TTC549 (cell line): ENCODE measurements around the gene ZNF672.
"Not testable (repeated sequence)": the region's sequence is repeated elsewhere in the genome, so short reads cannot be mapped to it uniquely, and the experiment has no call there.

Experiments used
- FAIRE-seq: peaks from 2 replicates; lab custom pipeline; 2012; peaks lifted over from hg19 to GRCh38; lab: Jason Lieb, UNC

ZNF672 gene

GRCh38 chr1:248813546-248813945 lies 24.5 kb upstream of the ZNF672 start:
- FAIRE-seq: no peak

DNA sequence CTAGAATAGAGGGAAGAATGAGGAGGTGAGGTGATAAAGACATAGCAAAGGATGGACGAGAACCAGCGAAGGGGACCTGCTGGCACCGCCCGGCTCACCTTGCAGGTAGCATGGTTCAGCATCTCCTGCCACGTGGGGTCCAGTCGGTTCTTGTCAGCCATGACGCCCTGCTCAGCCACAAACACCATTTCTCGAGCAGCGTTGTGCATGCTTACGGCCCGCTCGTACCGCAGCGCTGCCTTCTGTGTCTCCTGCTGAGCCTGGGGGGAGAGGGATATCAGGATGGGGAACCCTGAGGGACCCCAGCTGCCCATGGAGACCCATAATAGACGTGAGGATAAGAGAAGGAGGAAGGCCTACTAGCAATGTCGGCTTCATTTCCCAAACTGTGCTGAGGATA lies 23.7 kb upstream of the ZNF672 start:
- no peak for FAIRE-seq

GRCh38 chr1:248815407-248816034 lies 22.5 kb upstream of the ZNF672 start:
- FAIRE-seq: no peak

- no peak for FAIRE-seq
Measured at GRCh38 chr1:248816042-248816851, 21.8 kb upstream of the ZNF672 start.

DNA sequence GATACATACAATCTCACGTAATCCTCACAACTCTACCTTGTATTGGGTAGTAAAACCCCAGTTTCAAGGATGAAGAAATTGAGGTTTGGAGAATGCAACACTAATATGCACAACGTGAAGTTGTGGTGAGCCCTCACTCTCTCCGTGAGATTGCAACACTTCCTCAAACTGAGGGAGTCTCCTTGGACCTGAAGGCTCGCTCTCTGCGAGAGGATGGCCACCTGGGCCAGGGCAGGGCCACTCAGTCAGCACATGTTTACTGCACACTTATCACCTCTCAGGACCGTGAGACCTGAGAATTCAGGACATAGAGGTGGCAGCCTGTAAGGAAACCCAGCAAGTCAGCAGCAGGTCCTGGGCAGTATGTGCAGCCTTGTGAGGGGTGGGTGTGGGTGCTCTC lies 21.0 kb upstream of the ZNF672 start:
- FAIRE-seq: no peak

- FAIRE-seq: no peak
Measured at GRCh38 chr1:248818505-248819374, 19.3 kb upstream of the ZNF672 start.

DNA sequence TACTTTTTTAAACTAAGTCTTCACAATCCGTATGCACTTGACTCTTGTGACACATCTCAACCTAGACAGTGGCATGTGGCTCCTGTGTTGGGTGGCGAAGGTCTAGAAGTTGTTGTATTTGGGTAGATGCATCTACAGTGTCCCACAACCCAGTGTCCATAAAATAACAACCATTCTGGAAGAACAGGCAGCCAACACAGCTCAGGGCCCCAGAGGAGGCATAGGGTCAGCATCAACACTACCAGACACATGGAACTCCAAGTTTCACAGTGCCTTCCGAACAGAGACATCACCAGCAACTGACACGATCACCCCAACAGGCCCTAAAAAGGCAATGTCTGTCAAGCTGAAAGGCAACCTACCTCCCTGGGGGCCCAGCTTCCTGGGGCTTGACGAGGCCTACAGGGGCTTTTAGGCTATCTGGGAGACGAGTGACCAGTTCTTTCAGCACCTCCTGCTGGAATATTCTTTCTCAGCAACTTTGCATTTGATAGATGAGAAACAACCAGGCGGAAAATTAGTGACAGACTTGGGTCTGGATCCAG lies 17.9 kb upstream of the ZNF672 start:
- no peak for FAIRE-seq

DNA sequence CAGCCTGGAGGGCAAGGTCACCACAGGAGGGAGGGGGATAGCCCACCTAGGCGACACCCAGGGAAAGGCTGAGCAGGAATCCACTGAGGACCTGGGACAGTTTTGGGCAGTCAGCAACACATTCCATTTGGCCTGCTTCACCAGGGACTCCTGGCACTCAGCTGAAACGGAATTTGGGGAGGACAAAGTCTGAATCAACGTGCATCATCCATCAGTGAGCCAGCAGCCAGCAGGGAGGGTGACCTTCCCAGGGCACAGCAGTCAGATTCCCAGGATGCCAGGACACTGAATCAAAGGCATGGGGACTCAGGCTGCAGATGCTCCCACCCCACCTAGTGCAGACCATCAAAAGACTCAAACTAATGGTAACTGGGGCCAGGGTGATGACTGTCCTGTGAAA lies 16.9 kb upstream of the ZNF672 start:
- no peak for FAIRE-seq

DNA sequence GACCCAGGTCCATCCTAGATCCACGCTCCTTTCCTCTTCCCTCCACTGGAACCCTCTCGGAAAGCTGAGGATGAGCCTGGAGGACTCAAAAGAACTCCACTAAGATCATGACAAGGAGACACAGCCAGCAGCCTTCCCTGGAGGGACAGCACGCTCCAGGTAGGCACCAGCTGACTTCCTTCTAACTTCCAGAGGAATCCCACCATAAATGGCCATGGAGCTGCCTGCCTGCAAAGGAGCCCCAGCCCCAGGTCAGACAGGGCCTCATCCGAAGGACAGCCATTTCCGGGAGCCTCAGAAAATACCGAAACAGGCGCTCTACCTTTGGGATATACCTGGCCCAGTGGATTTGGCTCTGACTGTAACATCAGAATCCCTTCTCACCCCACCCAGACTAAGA lies 16.4 kb upstream of the ZNF672 start:
- no peak for FAIRE-seq

GRCh38 chr1:248822148-248823032 lies 15.6 kb upstream of the ZNF672 start:
- FAIRE-seq: no peak

DNA sequence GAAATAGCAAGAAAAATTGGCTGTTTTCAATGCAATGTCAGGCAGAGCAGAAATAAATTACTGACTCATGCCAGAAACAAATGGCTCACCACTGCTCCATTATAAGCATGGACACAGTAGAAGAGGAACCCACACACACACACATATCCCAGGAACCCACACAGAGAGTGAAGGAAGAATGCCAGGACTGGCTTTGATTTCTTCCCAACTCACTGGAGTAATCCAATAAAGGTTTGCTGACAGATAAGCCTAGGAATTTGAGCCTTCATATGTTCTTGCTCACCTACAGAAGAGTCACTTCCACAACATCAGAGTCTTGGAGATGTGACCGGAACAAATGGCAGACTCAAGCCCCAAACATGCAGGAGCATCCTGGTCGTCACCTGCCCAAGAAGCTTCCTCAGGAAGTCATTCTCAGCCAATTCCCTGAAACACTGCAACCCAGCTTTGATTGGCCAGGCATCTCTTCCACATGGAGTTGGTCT lies 14.5 kb upstream of the ZNF672 start:
- no peak for FAIRE-seq

GRCh38 chr1:248824301-248824700 lies 13.7 kb upstream of the ZNF672 start:
- no peak for FAIRE-seq

DNA sequence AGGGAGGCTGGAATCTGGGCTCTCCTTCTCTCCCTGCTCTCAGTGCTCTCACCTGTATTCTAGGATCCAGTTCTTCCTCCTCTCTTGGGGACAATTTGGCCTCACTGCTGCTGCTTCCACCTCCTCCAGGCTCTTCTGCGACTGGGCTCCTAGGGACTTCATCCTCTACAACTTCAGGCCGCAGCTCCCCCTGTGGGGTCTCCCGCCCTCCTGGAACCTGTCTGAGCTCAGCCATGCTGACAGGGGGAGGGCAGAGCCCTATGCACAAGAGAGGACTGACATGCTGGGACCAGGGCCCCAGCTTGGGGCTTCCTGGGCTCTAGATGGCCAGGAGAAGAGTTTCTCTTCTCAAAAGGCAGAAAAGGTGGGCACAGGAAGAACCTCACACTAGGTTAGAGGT lies 13.3 kb upstream of the ZNF672 start:
- no peak for FAIRE-seq

GRCh38 chr1:248825136-248825535 lies 12.9 kb upstream of the ZNF672 start:
- no peak for FAIRE-seq

DNA sequence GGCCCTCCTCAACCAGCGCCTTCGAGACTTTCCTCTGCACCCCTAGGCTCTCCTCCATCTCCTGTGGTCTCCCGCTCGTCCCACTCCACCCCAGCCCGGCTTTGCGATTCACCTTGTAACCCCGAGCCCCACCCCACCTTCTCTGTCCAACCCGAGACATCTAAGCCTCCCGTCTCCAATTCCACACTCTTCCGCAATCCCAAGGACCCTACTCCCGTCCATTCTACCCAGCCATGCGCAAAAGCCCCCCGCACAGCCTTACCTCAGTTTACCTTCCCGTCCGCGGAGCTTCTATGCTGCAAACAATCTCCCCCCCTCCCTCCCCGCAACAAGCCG lies 12.5 kb upstream of the ZNF672 start:
- FAIRE-seq: no peak

GRCh38 chr1:248825909-248826760 lies 11.9 kb upstream of the ZNF672 start, which contains the start of gene SH3BP5L:
Gene SH3BP5L, minus strand, starts transcription at chr1:248825915. Its CDS starts 980 bp downstream, at chr1:248824935.
- peak; percentile 55 for FAIRE-seq

GRCh38 chr1:248828845-248829244 lies 9.2 kb upstream of the ZNF672 start:
- no peak for FAIRE-seq

GRCh38 chr1:248830718-248831017 lies 7.4 kb upstream of the ZNF672 start:
- FAIRE-seq: not testable (repeated sequence)

DNA sequence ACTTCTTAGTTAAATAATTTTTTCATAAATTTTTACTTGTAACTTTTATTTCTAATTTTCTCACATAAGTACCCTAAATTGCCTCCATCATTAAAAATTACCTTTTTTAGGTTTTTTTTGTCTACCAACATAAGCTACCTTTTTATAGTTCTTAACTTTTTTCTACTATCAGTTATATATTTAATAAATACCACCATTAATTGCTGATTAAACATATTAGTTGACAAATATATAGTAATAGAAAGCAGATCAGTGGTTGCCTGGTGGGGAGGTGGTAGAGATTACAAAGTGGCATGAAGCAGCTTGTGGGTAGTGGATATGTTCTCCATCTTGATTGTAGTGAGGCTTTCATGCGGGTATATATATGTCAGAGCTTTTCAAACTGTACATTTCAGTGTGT lies 6.2 kb upstream of the ZNF672 start:
- FAIRE-seq: peak; percentile 53

GRCh38 chr1:248834343-248834940 lies 3.6 kb upstream of the ZNF672 start:
- FAIRE-seq: no peak
